Large intestine (tissue), 12 donors: Measurements from ENCODE around the gene NCAM1. TPM values are rescaled to one million over a fixed set of nuclear protein-coding genes. Genes with fewer than 3 reads are reported as not detected.
"Not testable (repeated sequence)": the region's sequence is repeated elsewhere in the genome, so short reads cannot be mapped to it uniquely, and the experiment has no call there.

Source experiments
- DNase-seq, 2 donors: peaks; one replicate each; pipeline versions ENCODE4 v3.0.0 to v3.0.0-alpha.2; 2013
- H3K27ac ChIP-seq: one replicate; pipeline ENCODE4 v1.5.1; 2013; ENCODE audit warnings: low read length
- H3K27me3 ChIP-seq: 2 replicates; pipeline ENCODE4 v1.6.1; 2013; ENCODE audit warnings: low read length; ENCODE audit not compliant: control insufficient read depth, insufficient read depth
- H3K36me3 ChIP-seq: 2 replicates; pipeline ENCODE4 v1.6.1; 2013; ENCODE audit warnings: low read length; ENCODE audit not compliant: control insufficient read depth, insufficient read depth
- H3K4me1 ChIP-seq: one replicate; pipeline ENCODE4 v1.6.1; 2013; ENCODE audit warnings: low read length; ENCODE audit not compliant: control insufficient read depth, insufficient read depth
- H3K4me3 ChIP-seq: one replicate; pipeline ENCODE4 v1.5.1; 2013; ENCODE audit warnings: low read length
- H3K9me3 ChIP-seq: one replicate; pipeline ENCODE4 v1.6.1; 2013; ENCODE audit warnings: mild to moderate bottlenecking, low read depth, low read length, moderate library complexity; ENCODE audit not compliant: control insufficient read depth
- WGBS: methylation state at CpG from one replicate; pipeline ENCODE4 v1.1.5; 2013; ENCODE audit warnings: low lambda C conversion rate; ENCODE audit not compliant: insufficient coverage; 5-methylcytosine and 5-hydroxymethylcytosine counted together
- long read RNA-seq, 11 donors: transcript quantifications; one replicate each; lab custom pipeline, GENCODE V29; 2026
- polyA plus RNA-seq: library from polyadenylated mRNA; unstranded; fragments of 120-200 nt; gene quantifications from one replicate; pipeline ENCODE4 v1.2.1, GENCODE V29; 2013

The NCAM1 gene
- 63.0 TPM for polyA plus RNA-seq
- long read RNA-seq, donor 1, partial matches to known transcripts, result 8 of 8 reads
- long read RNA-seq, donor 1, other reads (novel, unspliced or antisense), result 0 of 8 reads
- long read RNA-seq, donor 2, partial matches to known transcripts, result 0 of 1 reads
- long read RNA-seq, donor 2, other reads (novel, unspliced or antisense), result 0 of 1 reads
- long read RNA-seq, donor 3, result 0 reads
- long read RNA-seq, donor 4, result 0 reads
- long read RNA-seq, donor 5, partial matches to known transcripts, result 0 of 4 reads
- long read RNA-seq, donor 5, other reads (novel, unspliced or antisense), result 0 of 4 reads
- long read RNA-seq, donor 6, transcript NCAM1-216 (3 exons, 560 nt), result major isoform, 6 of 54 reads
- long read RNA-seq, donor 6, partial matches to known transcripts, result 48 of 54 reads
- long read RNA-seq, donor 6, other reads (novel, unspliced or antisense), result 0 of 54 reads
- long read RNA-seq, donor 7, partial matches to known transcripts, result 6 of 9 reads
- long read RNA-seq, donor 7, other reads (novel, unspliced or antisense), result 0 of 9 reads
- long read RNA-seq, donor 8, partial matches to known transcripts, result 0 of 1 reads
- long read RNA-seq, donor 8, other reads (novel, unspliced or antisense), result 0 of 1 reads
- long read RNA-seq, donor 9, transcript NCAM1-216 (3 exons, 560 nt), result major isoform, 5 of 21 reads
- long read RNA-seq, donor 9, partial matches to known transcripts, result 16 of 21 reads
- long read RNA-seq, donor 9, other reads (novel, unspliced or antisense), result 0 of 21 reads
- long read RNA-seq, donor 10, transcript NCAM1-216 (3 exons, 560 nt), result major isoform, 7 of 18 reads
- long read RNA-seq, donor 10, partial matches to known transcripts, result 11 of 18 reads
- long read RNA-seq, donor 10, other reads (novel, unspliced or antisense), result 0 of 18 reads
- long read RNA-seq, donor 11, transcript NCAM1-216 (3 exons, 560 nt), result major isoform, 7 of 8 reads
- long read RNA-seq, donor 11, partial matches to known transcripts, result 0 of 8 reads
- long read RNA-seq, donor 11, other reads (novel, unspliced or antisense), result 0 of 8 reads

GRCh38 chr11:112961146-112961668 lies at the start of gene NCAM1:
Gene NCAM1, plus strand, starts transcription at chr11:112961420.
- WGBS, result no CpG with 5 or more reads among the region's 28 CpGs
- Histone ChIP-seq H3K4me1 (peaks cover 4% of the 10 kb centered on the region), H3K36me3 (no peaks in the 10 kb centered on the region), H3K4me3 (peak within 1 kb of the TSS; percentile 61), H3K9me3 (peaks cover 2% of the 10 kb centered on the region), H3K27me3 (peaks cover 66% of the 10 kb centered on the region), H3K27ac (peak within 1 kb of the TSS; percentile 42)
- peak; percentile 52 to 78 for DNase-seq

GRCh38 chr11:112922606-112923005 lies 38.6 kb upstream of the NCAM1 start:
- no peak overlapping the region for H3K4me3 ChIP-seq
- no peaks in the 10 kb centered on the region for H3K4me1 ChIP-seq
- no peaks in the 10 kb centered on the region for H3K36me3 ChIP-seq
- H3K27ac ChIP-seq, result no peak overlapping the region
- DNase-seq, result no peak
- no peaks in the 10 kb centered on the region for H3K9me3 ChIP-seq
- no peaks in the 10 kb centered on the region for H3K27me3 ChIP-seq
- WGBS, result no CpG with 5 or more reads among the region's 2 CpGs

GRCh38 chr11:112924836-112925235 lies 36.4 kb upstream of the NCAM1 start:
- H3K36me3 ChIP-seq, H3K4me3 ChIP-seq, H3K4me1 ChIP-seq, DNase-seq, H3K27ac ChIP-seq, H3K27me3 ChIP-seq, H3K9me3 ChIP-seq: not testable (repeated sequence)
- no CpG with 5 or more reads among the region's 6 CpGs for WGBS

GRCh38 chr11:112925516-112926310 lies 35.5 kb upstream of the NCAM1 start:
- no peaks in the 10 kb centered on the region for H3K36me3 ChIP-seq
- WGBS, result no CpG with 5 or more reads among the region's 10 CpGs
- H3K27ac ChIP-seq, result no peak overlapping the region
- no peaks in the 10 kb centered on the region for H3K4me1 ChIP-seq
- H3K9me3 ChIP-seq, result no peaks in the 10 kb centered on the region
- no peak for DNase-seq
- no peaks in the 10 kb centered on the region for H3K27me3 ChIP-seq
- no peak overlapping the region for H3K4me3 ChIP-seq

GRCh38 chr11:112928136-112928535 lies 33.1 kb upstream of the NCAM1 start:
- DNase-seq, result no peak
- H3K36me3 ChIP-seq, result no peaks in the 10 kb centered on the region
- 14% methylated on average over 1 of the region's 3 CpGs for WGBS
- H3K27ac ChIP-seq, result no peak overlapping the region
- H3K27me3 ChIP-seq, result no peaks in the 10 kb centered on the region
- no peaks in the 10 kb centered on the region for H3K9me3 ChIP-seq
- no peaks in the 10 kb centered on the region for H3K4me1 ChIP-seq
- no peak overlapping the region for H3K4me3 ChIP-seq

- Histone ChIP-seq H3K27ac (no peak overlapping the region), H3K36me3 (no peaks in the 10 kb centered on the region), H3K27me3 (no peaks in the 10 kb centered on the region), H3K4me3 (no peak overlapping the region), H3K4me1 (no peaks in the 10 kb centered on the region), H3K9me3 (no peaks in the 10 kb centered on the region)
- DNase-seq, result no peak
- no CpG with 5 or more reads among the region's 4 CpGs for WGBS
Observed at GRCh38 chr11:112929432-112929831, 31.8 kb upstream of the NCAM1 start.

GRCh38 chr11:112931703-112932102 lies 29.5 kb upstream of the NCAM1 start:
- DNase-seq, result peak; percentile 28 to 71
- Histone ChIP-seq H3K4me3 (no peak overlapping the region), H3K9me3 (no peaks in the 10 kb centered on the region), H3K27ac (no peak overlapping the region), H3K4me1 (no peaks in the 10 kb centered on the region), H3K27me3 (no peaks in the 10 kb centered on the region), H3K36me3 (no peaks in the 10 kb centered on the region)
- WGBS, result 20% methylated on average over 1 of the region's 4 CpGs

- H3K27ac ChIP-seq, result no peak overlapping the region
- WGBS, result 82% methylated on average over 2 of the region's 4 CpGs
- no peaks in the 10 kb centered on the region for H3K27me3 ChIP-seq
- H3K4me3 ChIP-seq, result no peak overlapping the region
- no peaks in the 10 kb centered on the region for H3K4me1 ChIP-seq
- no peak for DNase-seq
- no peaks in the 10 kb centered on the region for H3K9me3 ChIP-seq
- H3K36me3 ChIP-seq, result no peaks in the 10 kb centered on the region
Observed at GRCh38 chr11:112932593-112932992, 28.6 kb upstream of the NCAM1 start.

GRCh38 chr11:112933970-112934369 lies 27.2 kb upstream of the NCAM1 start:
- 80% methylated on average over 2 of the region's 3 CpGs for WGBS
- Histone ChIP-seq H3K4me1 (no peaks in the 10 kb centered on the region), H3K4me3 (no peak overlapping the region), H3K9me3 (no peaks in the 10 kb centered on the region), H3K27ac (no peak overlapping the region), H3K27me3 (no peaks in the 10 kb centered on the region), H3K36me3 (no peaks in the 10 kb centered on the region)
- no peak for DNase-seq
